Suprapubic skin (tissue), 3 donors: ENCODE data around the gene HERPUD1.

Source experiments
- EP300 ChIP-seq: sonication (generic); formaldehyde crosslinking; IDR thresholded peaks from one replicate; pipeline ENCODE4 v1.6.1; 2017; ENCODE audit warnings: antibody characterized with exemption
- POLR2A ChIP-seq, 2 donors: fragments of 450-650 bp; IDR thresholded peaks; one replicate each; pipeline ENCODE4 v1.6.1; 2017; ENCODE audit warnings: antibody characterized with exemption in 2 of 2, mild to moderate bottlenecking in 2 of 2, moderate library complexity in 2 of 2
- TF ChIP-seq, protein P1 (sequence below), 2 donors: fragments of 200-600 bp in 1 of 2; fragments of 450-650 bp in 1 of 2; sonication (generic) in 1 of 2; IDR thresholded peaks; one replicate each; pipeline ENCODE4 v1.5.1; 2016 to 2019; ENCODE audit warnings: antibody characterized with exemption in 2 of 2, mild to moderate bottlenecking in 1 of 2, moderate library complexity in 1 of 2

GRCh38 chr16:56941856-56942331, 10.0 kb downstream of the HERPUD1 start:
- TF ChIP-seq EP300 (no peak), POLR2A (IDR thresholded peaks at IDR 0.05) (no peak)
- TF ChIP-seq, protein P1, sequence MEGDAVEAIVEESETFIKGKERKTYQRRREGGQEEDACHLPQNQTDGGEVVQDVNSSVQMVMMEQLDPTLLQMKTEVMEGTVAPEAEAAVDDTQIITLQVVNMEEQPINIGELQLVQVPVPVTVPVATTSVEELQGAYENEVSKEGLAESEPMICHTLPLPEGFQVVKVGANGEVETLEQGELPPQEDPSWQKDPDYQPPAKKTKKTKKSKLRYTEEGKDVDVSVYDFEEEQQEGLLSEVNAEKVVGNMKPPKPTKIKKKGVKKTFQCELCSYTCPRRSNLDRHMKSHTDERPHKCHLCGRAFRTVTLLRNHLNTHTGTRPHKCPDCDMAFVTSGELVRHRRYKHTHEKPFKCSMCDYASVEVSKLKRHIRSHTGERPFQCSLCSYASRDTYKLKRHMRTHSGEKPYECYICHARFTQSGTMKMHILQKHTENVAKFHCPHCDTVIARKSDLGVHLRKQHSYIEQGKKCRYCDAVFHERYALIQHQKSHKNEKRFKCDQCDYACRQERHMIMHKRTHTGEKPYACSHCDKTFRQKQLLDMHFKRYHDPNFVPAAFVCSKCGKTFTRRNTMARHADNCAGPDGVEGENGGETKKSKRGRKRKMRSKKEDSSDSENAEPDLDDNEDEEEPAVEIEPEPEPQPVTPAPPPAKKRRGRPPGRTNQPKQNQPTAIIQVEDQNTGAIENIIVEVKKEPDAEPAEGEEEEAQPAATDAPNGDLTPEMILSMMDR (IDR thresholded peaks at IDR 0.05) = no peak
